Measurements from ENCODE around the gene PXDN.

- TF ChIP-seq CTCF (IDR thresholded peaks at IDR 0.05; ENCODE audit: low read length) (no peak), EZH2 (optimal IDR thresholded peaks at IDR 0.05; ENCODE audit: low read depth, low read length) (no peak), EZH2phosphoT487 (IDR thresholded peaks at IDR 0.05; ENCODE audit: low read length) (no peak)
These were observed 15.1 kb downstream of the PXDN start for GRCh38 chr2:1729242-1729641.

All from MM.1S (cell line).